Suppressor macrophage treated with lipopolysaccharide for 1 hour (primary cell): ENCODE data around the gene CLEC4M.
"Not testable (repeated sequence)": the region's sequence is repeated elsewhere in the genome, so short reads cannot be mapped to it uniquely, and the experiment has no call there.

Source experiments
- DNase-seq, 3 donors: peaks; one replicate each; pipeline ENCODE4 v3.0.0-alpha.2; 2020 to 2022

CLEC4M gene

GRCh38 chr19:7742575-7742974 lies 20.5 kb upstream of the CLEC4M start:
- no peak for DNase-seq

GRCh38 chr19:7742991-7743390 lies 20.1 kb upstream of the CLEC4M start:
- no peak for DNase-seq

GRCh38 chr19:7743425-7743841 lies 19.6 kb upstream of the CLEC4M start:
- DNase-seq = no peak

- DNase-seq = peak; percentile 15 to 38 (median 38)
Measured at GRCh38 chr19:7744199-7744786, 18.8 kb upstream of the CLEC4M start.

- peak; percentile 47 to 57 (median 53) for DNase-seq
Measured at GRCh38 chr19:7744871-7745650, 18.0 kb upstream of the CLEC4M start.

- DNase-seq = not testable (repeated sequence)
Measured at GRCh38 chr19:7746306-7746705, 16.7 kb upstream of the CLEC4M start.

GRCh38 chr19:7746903-7747884 lies 15.8 kb upstream of the CLEC4M start, which contains the start of gene CD209:
Gene CD209, minus strand, starts transcription at chr19:7747534. Its CDS starts 23 bp downstream, at chr19:7747511.
- DNase-seq = peak; percentile 87 to 89 (median 89)

GRCh38 chr19:7748171-7748570 lies 14.9 kb upstream of the CLEC4M start:
- no peak for DNase-seq

GRCh38 chr19:7748756-7749155 lies 14.3 kb upstream of the CLEC4M start:
- peak; percentile 38 to 45 (median 42) for DNase-seq

GRCh38 chr19:7751157-7751783 lies 11.8 kb upstream of the CLEC4M start:
- peak; percentile 86 to 91 (median 90) for DNase-seq

GRCh38 chr19:7756258-7756657 lies 6.8 kb upstream of the CLEC4M start:
- DNase-seq = no peak

GRCh38 chr19:7757358-7757757 lies 5.7 kb upstream of the CLEC4M start:
- DNase-seq = no peak

- DNase-seq = no peak
Measured at GRCh38 chr19:7759156-7759555, 3.9 kb upstream of the CLEC4M start.

GRCh38 chr19:7763696-7764095 lies 653 bp downstream of the CLEC4M start:
- no peak for DNase-seq

GRCh38 chr19:7764157-7764556 lies 1.1 kb downstream of the CLEC4M start:
- not testable (repeated sequence) for DNase-seq

GRCh38 chr19:7765043-7765442 lies 2.0 kb downstream of the CLEC4M start:
- not testable (repeated sequence) for DNase-seq

GRCh38 chr19:7766535-7766934 lies 3.5 kb downstream of the CLEC4M start:
- no peak for DNase-seq

GRCh38 chr19:7767487-7767886 lies 4.4 kb downstream of the CLEC4M start:
- no peak for DNase-seq

GRCh38 chr19:7769171-7769570 lies 6.1 kb downstream of the CLEC4M start:
- no peak for DNase-seq

GRCh38 chr19:7771072-7771471 lies 8.0 kb downstream of the CLEC4M start:
- no peak for DNase-seq

- peak; percentile 68 to 88 (median 82) for DNase-seq
Measured at GRCh38 chr19:7772752-7773291, 9.8 kb downstream of the CLEC4M start.

GRCh38 chr19:7773841-7774240 lies 10.8 kb downstream of the CLEC4M start:
- no peak for DNase-seq
